Measurements from ENCODE around the gene XIRP1.

GRCh38 chr3:39144748-39145380, 47.5 kb downstream of the XIRP1 start:
- TF ChIP-seq GATA1 (IDR thresholded peaks at IDR 0.05; ENCODE audit: low read depth, low read length) (no peak), POLR2A (IDR thresholded peaks at IDR 0.05; ENCODE audit: low read length) (no peak)

Data from erythroblast (primary cell).